Endothelial cell (in vitro differentiated cells): ENCODE results near the gene FARP2. TPM values are rescaled to one million over a fixed set of nuclear protein-coding genes. Genes with fewer than 3 reads are reported as not detected.

ENCODE experiments used
- DNase-seq: peaks from one replicate; pipeline ENCODE4 v3.0.0; 2021; ENCODE audit warnings: low spot score
- H3K27ac Mint-ChIP-seq: one replicate; pipeline ENCODE4 v1.8.0; 2021; ENCODE audit warnings: mixed read lengths, inconsistent platforms; ENCODE audit not compliant: unreplicated experiment
- H3K27me3 Mint-ChIP-seq: one replicate; pipeline ENCODE4 v1.8.0; 2021; ENCODE audit warnings: mild to moderate bottlenecking, moderate library complexity, mixed read lengths, inconsistent platforms; ENCODE audit not compliant: unreplicated experiment
- H3K36me3 Mint-ChIP-seq: one replicate; pipeline ENCODE4 v1.8.0; 2021; ENCODE audit warnings: mild to moderate bottlenecking, low read depth, mixed read lengths, inconsistent platforms; ENCODE audit not compliant: unreplicated experiment
- H3K4me1 Mint-ChIP-seq: one replicate; pipeline ENCODE4 v1.8.0; 2021; ENCODE audit warnings: mild to moderate bottlenecking, mixed read lengths, inconsistent platforms; ENCODE audit not compliant: unreplicated experiment
- H3K4me3 Mint-ChIP-seq: one replicate; pipeline ENCODE4 v1.8.0; 2021; ENCODE audit warnings: mild to moderate bottlenecking, mixed read lengths, inconsistent platforms; ENCODE audit not compliant: unreplicated experiment
- H3K9me3 Mint-ChIP-seq: one replicate; pipeline ENCODE4 v1.8.0; 2021; ENCODE audit warnings: mixed read lengths, inconsistent platforms; ENCODE audit not compliant: unreplicated experiment
- CTCF ChIP-seq: fragments of 200-600 bp; sonication (generic); IDR thresholded peaks from one replicate; pipeline ENCODE4 v1.5.0; 2021; ENCODE audit warnings: antibody characterized with exemption; ENCODE audit not compliant: unreplicated experiment
- total RNA-seq: library from RNA; stranded (reverse); fragmentation: NEBNext Ultra II Directional; extraction: Animal tissue kit (Norgen Biotek cat#: 25700); gene quantifications from one replicate; pipeline ENCODE4 v1.2.1, GENCODE V29; 2021; ENCODE audit not compliant: unreplicated experiment

Gene FARP2
- total RNA-seq, 1 donor from 2014 or later: 19.1 TPM

DNA sequence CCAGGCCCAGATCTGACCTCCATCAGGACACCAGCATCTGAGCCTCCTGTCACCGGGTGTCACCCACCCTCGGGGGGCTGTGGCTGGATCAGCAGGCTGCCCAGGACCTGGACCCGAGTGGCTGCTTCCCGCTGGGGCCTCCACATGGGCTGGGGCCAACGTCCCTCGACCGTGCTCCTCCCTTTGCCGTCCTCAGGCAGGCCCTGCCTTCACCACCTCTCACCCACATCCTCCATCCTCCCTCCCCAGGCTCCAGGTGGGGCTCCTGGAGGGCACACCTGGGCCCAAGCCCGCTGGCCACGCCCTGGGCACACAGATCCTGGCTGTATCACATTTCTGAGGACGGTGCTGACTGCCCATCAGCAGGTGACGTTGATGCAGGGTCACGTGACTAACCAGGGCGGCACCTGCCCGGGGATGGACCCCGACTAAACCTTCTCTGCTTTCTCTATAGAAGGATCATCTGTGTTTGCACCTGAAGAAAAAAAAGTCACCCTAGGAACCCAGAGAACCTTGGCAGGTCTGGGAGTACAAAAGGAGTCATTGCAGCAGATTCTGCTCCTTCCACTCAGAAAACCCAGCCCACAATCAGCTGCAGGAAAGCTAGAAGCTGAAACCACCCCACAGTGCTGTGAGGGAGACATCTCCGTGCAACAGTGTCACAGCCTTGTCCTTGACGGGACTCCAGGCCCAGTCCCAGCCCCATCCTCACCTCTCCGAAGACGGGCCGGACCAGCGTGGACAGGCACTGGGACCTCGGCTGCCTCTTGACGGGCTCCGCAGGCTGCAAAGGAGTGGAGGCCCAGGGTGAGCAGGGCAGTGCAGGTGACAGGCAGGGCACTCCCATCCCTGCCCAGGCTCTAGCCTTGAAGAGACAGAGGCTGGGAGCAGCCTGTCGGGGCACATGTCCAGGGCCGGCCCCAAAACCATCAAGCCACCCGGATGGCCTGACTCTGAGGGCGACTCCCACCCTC, 141.1 kb downstream of the FARP2 start:
- TF ChIP-seq CTCF: no peak
- no peak for DNase-seq
- Mint-ChIP-seq H3K9me3 (no peaks in the 10 kb centered on the region), H3K27me3 (peaks cover 14% of the 10 kb centered on the region), H3K4me3 (no peak overlapping the region), H3K4me1 (no peaks in the 10 kb centered on the region), H3K27ac (no peak overlapping the region), H3K36me3 (peaks cover 21% of the 10 kb centered on the region)

- Mint-ChIP-seq H3K9me3 (no peaks in the 10 kb centered on the region), H3K27ac (no peak overlapping the region), H3K27me3 (peaks cover 11% of the 10 kb centered on the region), H3K4me3 (no peak overlapping the region), H3K4me1 (no peaks in the 10 kb centered on the region), H3K36me3 (peaks cover 14% of the 10 kb centered on the region)
- DNase-seq: no peak
- no peak for TF ChIP-seq CTCF
Measured at GRCh38 chr2:241498115-241499070, 142.3 kb downstream of the FARP2 start.

DNA sequence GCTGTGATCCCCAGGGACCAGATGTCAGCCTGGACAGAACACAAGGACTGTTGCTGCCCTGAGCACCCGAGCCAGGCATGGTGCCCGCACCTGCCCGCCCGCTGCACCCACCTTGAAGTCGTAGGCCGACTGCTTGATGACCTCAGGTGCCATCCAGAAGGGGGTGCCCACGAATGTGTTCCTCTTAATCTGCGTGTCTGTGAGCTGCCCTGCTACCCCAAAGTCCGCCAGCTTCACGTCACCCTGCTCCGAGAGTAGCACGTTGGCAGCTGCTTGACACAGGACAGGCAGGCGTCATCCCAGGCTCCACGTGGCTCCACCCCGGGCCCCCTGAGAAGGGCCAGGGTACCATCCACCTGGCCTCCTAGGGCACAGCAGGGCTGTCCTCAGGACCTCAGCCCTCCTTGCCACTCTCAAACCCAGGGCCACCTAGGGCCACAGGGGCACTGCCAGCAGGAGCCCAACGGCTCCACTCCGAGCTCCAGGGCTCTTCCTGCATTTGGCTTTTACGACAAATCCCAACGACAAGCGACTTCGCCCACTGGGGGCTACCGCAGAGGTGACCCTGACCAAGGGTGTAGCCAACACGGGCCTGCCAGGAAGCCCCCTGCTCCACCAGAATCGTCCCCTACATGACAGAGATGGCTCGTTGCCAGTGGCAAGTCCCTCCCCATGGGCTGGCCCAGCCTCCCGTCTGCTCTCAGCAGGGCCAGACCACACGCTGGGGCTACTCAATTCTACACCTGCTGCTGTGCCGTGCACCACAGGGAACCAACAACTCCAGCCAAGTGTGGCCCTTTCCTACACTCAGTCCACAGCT, 143.3 kb downstream of the FARP2 start:
- DNase-seq: no peak
- H3K27me3 Mint-ChIP-seq: peaks cover 11% of the 10 kb centered on the region
- H3K4me1 Mint-ChIP-seq: no peaks in the 10 kb centered on the region
- TF ChIP-seq CTCF: no peak
- no peak overlapping the region for H3K27ac Mint-ChIP-seq
- peaks cover 13% of the 10 kb centered on the region for H3K36me3 Mint-ChIP-seq
- H3K9me3 Mint-ChIP-seq: no peaks in the 10 kb centered on the region
- no peak overlapping the region for H3K4me3 Mint-ChIP-seq

GRCh38 chr2:241500016-241500415, 143.9 kb downstream of the FARP2 start:
- no peak for DNase-seq
- Mint-ChIP-seq H3K9me3 (no peaks in the 10 kb centered on the region), H3K4me1 (no peaks in the 10 kb centered on the region), H3K36me3 (peaks cover 10% of the 10 kb centered on the region), H3K4me3 (no peak overlapping the region), H3K27ac (no peak overlapping the region), H3K27me3 (peaks cover 15% of the 10 kb centered on the region)
- no peak for TF ChIP-seq CTCF
